ENCODE results near the gene FMNL1. TPM values are rescaled to one million over a fixed set of nuclear protein-coding genes. Genes with fewer than 3 reads are reported as not detected.

The FMNL1 gene
- polyA plus RNA-seq, 1 experiment = 1.1 TPM

- TF ChIP-seq CTCF (IDR thresholded peaks at IDR 0.05; ENCODE audit: low read depth, low read length) = no peak
- Histone ChIP-seq H3K4me3 (ENCODE audit: low read depth, low read length) (peak within 1 kb of the TSS; percentile 56), H3K27me3 (ENCODE audit: control insufficient read depth, insufficient read depth, low read length) (no peaks in the 10 kb centered on the region), H3K27ac (ENCODE audit: low read depth, low read length) (no peak within 1 kb of the TSS), H3K9me3 (ENCODE audit: control insufficient read depth, insufficient read depth, low read length) (no peaks in the 10 kb centered on the region; the same call in 1 of the 2 replicates)
- CTCF ChIA-PET = interaction anchor here (0.6 kb wide), 1 partner anchor 10 kb away, joined by 4 read pairs; no protein-coding TSS in a partner anchor
- POLR2A ChIA-PET = interaction anchor here (0.6 kb wide), 1 partner anchor 14 kb away, joined by 5 read pairs; no protein-coding TSS in a partner anchor
- DNase-seq (ENCODE audit: low read depth, low spot score) = no peak
These were observed 40.2 kb downstream of the FMNL1 start, which contains the start of gene SPATA32 for GRCh38 chr17:45261577-45262515. SPATA32 (minus strand) TSS chr17:45262094; CDS start chr17:45262016, 78 bp downstream.

- peak; percentile 24; the same call in 1 of the 2 replicates for TF ChIP-seq CTCF (IDR thresholded peaks at IDR 0.05; ENCODE audit: low read depth, low read length)
- Histone ChIP-seq H3K4me3 (ENCODE audit: low read depth, low read length) (no peak overlapping the region), H3K27me3 (ENCODE audit: control insufficient read depth, insufficient read depth, low read length) (no peaks in the 10 kb centered on the region), H3K9me3 (ENCODE audit: control insufficient read depth, insufficient read depth, low read length) (no peaks in the 10 kb centered on the region; the same call in 1 of the 2 replicates), H3K27ac (ENCODE audit: low read depth, low read length) (peak overlapping the region; percentile 52)
- ChIA-PET CTCF (interaction anchor here (0.6 to 1.0 kb wide), 2 partner anchors 120 to 122 kb away, joined by 3 read pairs; no protein-coding TSS in a partner anchor), POLR2A (interaction anchor here (0.5 to 0.6 kb wide), 3 partner anchors 13 to 110 kb away, joined by 3 to 6 read pairs (median 5); no protein-coding TSS in a partner anchor)
- DNase-seq (ENCODE audit: low read depth, low spot score) = no peak
These were observed 41.1 kb downstream of the FMNL1 start for GRCh38 chr17:45262516-45263476.

DNA sequence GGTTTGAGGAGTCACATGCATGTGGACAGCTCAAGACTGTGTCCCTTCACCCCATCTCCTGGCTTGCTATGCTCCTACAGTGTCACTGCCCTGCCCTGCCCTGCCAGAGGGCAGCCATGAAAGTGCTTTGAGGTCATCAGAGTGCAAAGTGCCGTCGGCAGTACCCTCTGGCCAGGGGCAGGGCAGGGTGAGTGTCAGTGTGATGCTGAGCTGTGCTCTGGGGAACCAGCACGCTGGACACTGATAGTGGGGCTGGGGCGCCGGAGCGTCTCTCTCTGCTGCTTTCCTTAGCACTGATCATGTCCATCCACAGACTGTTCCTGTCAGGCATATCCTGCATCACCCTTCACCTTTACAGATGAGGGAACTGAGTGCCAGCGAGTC is 41.8 kb downstream of the FMNL1 start:
- ChIA-PET POLR2A (interaction anchor here (0.5 kb wide), 1 partner anchor 110 kb away, joined by 6 read pairs; no protein-coding TSS in a partner anchor), CTCF (interaction anchor here (0.6 to 1.0 kb wide), 2 partner anchors 119 to 122 kb away, joined by 3 read pairs; no protein-coding TSS in a partner anchor)
- Histone ChIP-seq H3K27ac (ENCODE audit: low read depth, low read length) (peak overlapping the region; percentile 52), H3K27me3 (ENCODE audit: control insufficient read depth, insufficient read depth, low read length) (no peaks in the 10 kb centered on the region), H3K9me3 (ENCODE audit: control insufficient read depth, insufficient read depth, low read length) (no peaks in the 10 kb centered on the region; the same call in 1 of the 2 replicates), H3K4me3 (ENCODE audit: low read depth, low read length) (no peak overlapping the region)
- no peak for DNase-seq (ENCODE audit: low read depth, low spot score)
- TF ChIP-seq CTCF (IDR thresholded peaks at IDR 0.05; ENCODE audit: low read depth, low read length) = no peak

- no peak for TF ChIP-seq CTCF (IDR thresholded peaks at IDR 0.05; ENCODE audit: low read depth, low read length)
- Histone ChIP-seq H3K27me3 (ENCODE audit: control insufficient read depth, insufficient read depth, low read length) (no peaks in the 10 kb centered on the region), H3K27ac (ENCODE audit: low read depth, low read length) (no peak overlapping the region), H3K4me3 (ENCODE audit: low read depth, low read length) (no peak overlapping the region), H3K9me3 (ENCODE audit: control insufficient read depth, insufficient read depth, low read length) (no peaks in the 10 kb centered on the region; the same call in 1 of the 2 replicates)
- POLR2A ChIA-PET = no interaction called here
- DNase-seq (ENCODE audit: low read depth, low spot score) = no peak
- CTCF ChIA-PET = interaction anchor here (0.6 kb wide), 1 partner anchor 129 kb away, joined by 4 read pairs; the partner anchor contains the start of gene ACBD4
These were observed 42.7 kb downstream of the FMNL1 start for GRCh38 chr17:45264430-45264829.

All from AG04450 (cell line).